ENCODE results near the gene KHK. TPM values are rescaled to one million over a fixed set of nuclear protein-coding genes. Genes with fewer than 3 reads are reported as not detected.

The KHK gene
- polyA plus RNA-seq, 2 of the 4 experiments (the other 2 are of a cell fraction), result 4.2 to 7.6 TPM

- WGBS (ENCODE audit: missing lambda C conversion rate), result 53% methylated on average over 3 of the region's 3 CpGs
These were observed 19.4 kb downstream of the KHK start for GRCh38 chr2:27105981-27106380.

More at GRCh38 chr2:27105981-27106380, 19.4 kb downstream of the KHK start:
- Histone ChIP-seq H3K9me3 (no peaks in the 10 kb centered on the region), H3K4me2 (no peak overlapping the region), H3K4me3 (no peak overlapping the region), H3K27ac (no peak overlapping the region), H3K4me1 (no peaks in the 10 kb centered on the region)
- ChIA-PET POLR2A (interaction anchor here (0.7 kb wide), 1 partner anchor 174 kb away, joined by 3 read pairs; no protein-coding TSS in a partner anchor), CTCF (interaction anchor here (0.7 to 3.8 kb wide), 8 partner anchors 21 to 197 kb away, joined by 3 to 17 read pairs (median 4); no protein-coding TSS in a partner anchor)
- ATAC-seq (no peak), DNase-seq (ENCODE audit: low read depth in 1 of 2, low spot score in 1 of 2) (no peak), FAIRE-seq (no peak)
- TF ChIP-seq CEBPB (IDR thresholded peaks at IDR 0.05) (no peak), FOSB (CRISPR knock-in tag; IDR thresholded peaks at IDR 0.05) (no peak), NFE2L2 (conservative IDR thresholded peaks at IDR 0.05; ENCODE audit: low read length) (no peak), SMC3 (IDR thresholded peaks at IDR 0.05) (no peak), EP300 (IDR thresholded peaks at IDR 0.05) (no peak), REST (IDR thresholded peaks at IDR 0.05) (no peak), TFCP2L1 (CRISPR knock-in tag; IDR thresholded peaks at IDR 0.05) (no peak), KDM5A (IDR thresholded peaks at IDR 0.05) (no peak), CTCF (IDR thresholded peaks at IDR 0.05) (no peak), RAD21 (conservative IDR thresholded peaks at IDR 0.05 in 1 of 2, IDR thresholded peaks at IDR 0.05 in 1 of 2) (no peak), HEYL (CRISPR knock-in tag; IDR thresholded peaks at IDR 0.05) (no peak), CBX2 (IDR thresholded peaks at IDR 0.05; ENCODE audit: borderline replicate concordance, low read depth) (no peak), HES2 (IDR thresholded peaks at IDR 0.05) (no peak), ATOH8 (CRISPR knock-in tag; IDR thresholded peaks at IDR 0.05; ENCODE audit: low read depth) (no peak), POLR2A (IDR thresholded peaks at IDR 0.05; ENCODE audit: low read length) (no peak), FOSL2 (IDR thresholded peaks at IDR 0.05) (no peak), FOSL2 (CRISPR knock-in tag; IDR thresholded peaks at IDR 0.05) (no peak), NPAS2 (CRISPR knock-in tag; IDR thresholded peaks at IDR 0.05; ENCODE audit: borderline replicate concordance) (no peak), HOXB5 (CRISPR knock-in tag; IDR thresholded peaks at IDR 0.05) (no peak), RCOR1 (IDR thresholded peaks at IDR 0.05; ENCODE audit: low read depth, low read length) (no peak), JUNB (IDR thresholded peaks at IDR 0.05) (no peak)

Data from A549 (cell line).